ENCODE results near the gene ELAVL1.
"Not testable (repeated sequence)": the region's sequence is repeated elsewhere in the genome, so short reads cannot be mapped to it uniquely, and the experiment has no call there.

The ELAVL1 gene

GRCh38 chr19:7924241-7924640 is 81.2 kb downstream of the ELAVL1 start:
- no peak for DNase-seq (ENCODE audit: low read depth in 2 of 2, low spot score in 1 of 2)

DNA sequence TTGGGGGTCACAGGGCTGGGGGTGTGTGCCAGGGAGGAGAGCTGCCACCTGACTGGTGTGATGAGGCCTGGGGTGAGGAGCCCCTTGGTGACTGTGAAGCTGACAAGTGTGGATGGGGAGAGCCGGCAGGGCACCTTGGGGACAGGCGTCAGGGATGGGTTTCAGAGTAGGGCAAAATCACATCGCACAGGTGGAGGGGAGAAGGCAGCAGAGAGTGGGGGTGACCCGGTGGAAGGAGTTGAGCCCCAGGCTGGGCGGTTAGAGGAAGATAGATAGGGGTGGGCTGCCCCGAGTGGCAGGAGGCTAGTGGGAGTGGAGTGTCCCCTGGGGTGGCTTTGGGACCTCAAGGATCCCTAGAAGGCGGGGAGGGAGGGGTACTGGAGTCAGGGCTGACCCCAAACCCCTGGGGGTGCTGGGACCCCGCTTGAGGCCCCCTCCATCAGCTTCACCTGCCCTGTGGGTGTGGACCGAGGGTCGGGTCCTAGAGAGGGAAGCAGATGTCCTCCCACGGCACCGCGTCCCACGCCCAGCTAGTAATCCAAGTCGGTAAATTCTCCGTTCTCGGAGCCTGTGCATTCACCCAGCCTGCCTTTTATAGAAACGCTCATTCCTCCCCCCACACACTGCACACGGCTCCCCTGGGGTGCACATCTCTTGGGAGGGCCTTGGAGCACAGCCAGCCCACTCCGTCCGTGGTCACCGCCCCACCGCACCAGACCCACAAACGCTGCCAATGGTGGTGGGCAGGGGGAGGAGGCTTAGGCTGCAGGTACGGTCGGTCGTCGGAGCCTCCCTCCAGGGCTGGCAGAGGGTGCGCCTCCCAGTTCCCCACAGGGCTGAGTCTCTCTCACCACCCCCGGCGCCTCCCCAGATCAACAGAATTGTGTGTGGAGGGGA is 81.9 kb downstream of the ELAVL1 start:
- DNase-seq (ENCODE audit: low read depth in 2 of 2, low spot score in 1 of 2), result no peak

GRCh38 chr19:7922836-7923195 is 82.6 kb downstream of the ELAVL1 start:
- DNase-seq (ENCODE audit: low read depth in 2 of 2, low spot score in 1 of 2), result no peak

GRCh38 chr19:7921967-7922835 is 83.2 kb downstream of the ELAVL1 start:
- no peak for DNase-seq (ENCODE audit: low read depth in 2 of 2, low spot score in 1 of 2)

DNA sequence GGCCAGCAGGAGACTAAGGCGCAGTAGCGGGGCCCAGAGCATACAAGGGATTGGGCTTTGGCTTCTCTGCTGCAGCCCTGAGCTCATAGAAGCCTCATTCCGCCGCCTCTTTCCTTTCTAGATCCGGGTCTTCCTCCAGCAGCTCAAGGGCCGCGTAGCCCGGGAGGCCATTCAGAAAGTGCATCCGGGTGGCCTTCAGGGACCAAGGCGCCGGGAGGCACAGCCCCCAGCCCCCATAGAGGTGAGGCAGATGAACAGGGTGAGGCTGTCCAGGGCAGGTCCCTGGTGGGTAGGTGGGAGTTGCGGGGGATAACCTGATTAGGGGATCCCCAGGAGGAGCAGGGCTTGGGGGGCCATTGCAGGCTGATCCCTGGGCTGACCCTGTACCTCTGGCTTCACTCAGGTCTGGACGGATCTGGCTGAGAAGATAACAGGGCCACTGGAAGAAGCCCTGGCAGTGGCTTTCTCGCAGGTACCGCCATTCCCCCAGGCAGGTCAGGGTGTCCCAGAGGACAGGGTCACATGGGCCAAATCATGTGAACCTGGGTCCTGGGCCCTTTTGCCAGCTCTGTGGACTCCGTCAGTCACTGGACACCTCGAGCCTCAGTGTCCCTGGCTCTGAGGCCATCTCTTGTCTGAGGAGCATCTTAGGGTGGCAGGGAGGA is 84.0 kb downstream of the ELAVL1 start:
- no peak for DNase-seq (ENCODE audit: low read depth in 2 of 2, low spot score in 1 of 2)

GRCh38 chr19:7920519-7921301 is 84.7 kb downstream of the ELAVL1 start:
- DNase-seq (ENCODE audit: low read depth in 2 of 2, low spot score in 1 of 2), result peak; percentile 99 to 100

GRCh38 chr19:7919610-7920518 is 85.6 kb downstream of the ELAVL1 start, which contains the start of gene SNAPC2:
Gene SNAPC2, plus strand, starts transcription at chr19:7920338. Its CDS starts 29 bp downstream, at chr19:7920367.
- DNase-seq (ENCODE audit: low read depth in 2 of 2, low spot score in 1 of 2), result peak; percentile 91 to 94

GRCh38 chr19:7918615-7919421 is 86.6 kb downstream of the ELAVL1 start:
- DNase-seq (ENCODE audit: low read depth in 2 of 2, low spot score in 1 of 2), result no peak

DNA sequence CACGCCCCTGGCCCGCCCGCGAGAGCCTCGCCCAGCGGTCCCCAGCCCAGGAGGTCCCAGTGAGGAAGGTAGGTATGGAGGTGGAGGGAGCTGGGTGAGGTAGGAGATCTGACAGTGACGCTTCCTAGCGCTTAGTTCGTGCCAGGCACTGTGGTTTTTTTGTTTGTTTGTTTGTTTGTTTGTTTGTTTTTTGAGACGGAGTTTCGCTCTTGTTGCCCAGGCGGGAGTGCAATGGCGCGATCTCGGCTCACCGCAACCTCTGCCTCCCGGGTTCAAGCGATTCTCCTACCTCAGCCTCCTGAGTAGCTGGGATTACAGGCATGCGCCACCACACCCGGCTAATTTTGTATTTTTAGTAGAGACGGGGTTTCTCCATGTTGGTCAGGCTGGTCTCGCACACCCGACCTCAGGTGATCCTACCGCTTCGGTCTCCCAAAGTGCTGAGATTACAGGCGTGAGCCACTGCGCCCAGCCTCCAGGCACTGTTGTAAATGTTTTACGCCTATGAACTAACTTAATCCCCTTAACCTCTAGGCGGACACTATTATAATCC is 87.3 kb downstream of the ELAVL1 start:
- DNase-seq (ENCODE audit: low read depth in 2 of 2, low spot score in 1 of 2), result not testable (repeated sequence)

GRCh38 chr19:7917267-7918061 is 88.0 kb downstream of the ELAVL1 start:
- peak in 1 of 2 donors; percentile 24 for DNase-seq (ENCODE audit: low read depth in 2 of 2, low spot score in 1 of 2)

GRCh38 chr19:7916955-7917266 is 88.5 kb downstream of the ELAVL1 start:
- no peak for DNase-seq (ENCODE audit: low read depth in 2 of 2, low spot score in 1 of 2)

GRCh38 chr19:7916103-7916954 is 89.1 kb downstream of the ELAVL1 start:
- no peak for DNase-seq (ENCODE audit: low read depth in 2 of 2, low spot score in 1 of 2)

DNA sequence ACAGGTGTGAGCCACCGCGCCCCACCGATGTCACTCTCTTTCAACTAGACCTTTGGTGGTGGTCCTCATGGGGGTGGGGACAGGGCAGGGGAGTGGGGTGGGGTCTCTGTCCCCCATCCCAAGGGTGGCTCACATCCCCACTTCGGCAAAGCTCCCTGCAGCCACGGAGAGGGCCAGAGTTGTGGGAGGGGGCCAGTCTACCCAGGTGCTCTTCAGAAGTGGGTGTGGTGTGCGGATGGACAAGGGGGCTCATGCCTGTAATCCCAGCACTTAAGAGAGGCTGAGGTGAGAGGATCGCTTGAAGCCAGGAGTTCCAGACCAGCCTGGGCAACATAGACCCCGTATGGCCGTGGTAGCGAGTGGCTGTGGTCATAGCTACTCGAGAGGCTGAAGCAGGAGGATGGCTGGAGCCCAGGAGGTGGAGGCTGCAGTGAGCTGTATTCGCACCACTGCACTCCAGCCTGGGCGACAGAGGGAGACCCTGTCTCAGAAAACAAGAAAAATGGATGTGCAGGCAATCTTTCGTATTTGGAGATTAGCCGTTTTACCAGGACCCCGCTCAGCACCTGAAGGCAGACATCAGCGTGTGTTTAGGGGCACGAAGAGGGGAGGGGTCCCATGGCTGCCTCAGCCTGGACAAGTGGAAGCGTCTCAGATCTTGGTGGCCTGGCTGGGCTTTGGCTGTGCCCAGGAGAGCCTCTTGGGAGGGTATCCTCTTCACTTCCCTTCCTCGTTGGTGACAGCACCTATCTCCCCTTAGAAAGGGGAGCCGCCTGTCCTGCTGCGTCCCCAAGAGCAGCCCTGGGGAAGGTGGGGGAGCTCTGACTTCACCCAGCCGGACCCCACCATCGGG is 90.0 kb downstream of the ELAVL1 start:
- no peak for DNase-seq (ENCODE audit: low read depth in 2 of 2, low spot score in 1 of 2)

- DNase-seq (ENCODE audit: low read depth in 2 of 2, low spot score in 1 of 2), result no peak
Observed at GRCh38 chr19:7914598-7915045, 90.8 kb downstream of the ELAVL1 start, which contains the start of gene TGFBR3L. Gene TGFBR3L, plus strand, starts transcription at chr19:7914830.

DNA sequence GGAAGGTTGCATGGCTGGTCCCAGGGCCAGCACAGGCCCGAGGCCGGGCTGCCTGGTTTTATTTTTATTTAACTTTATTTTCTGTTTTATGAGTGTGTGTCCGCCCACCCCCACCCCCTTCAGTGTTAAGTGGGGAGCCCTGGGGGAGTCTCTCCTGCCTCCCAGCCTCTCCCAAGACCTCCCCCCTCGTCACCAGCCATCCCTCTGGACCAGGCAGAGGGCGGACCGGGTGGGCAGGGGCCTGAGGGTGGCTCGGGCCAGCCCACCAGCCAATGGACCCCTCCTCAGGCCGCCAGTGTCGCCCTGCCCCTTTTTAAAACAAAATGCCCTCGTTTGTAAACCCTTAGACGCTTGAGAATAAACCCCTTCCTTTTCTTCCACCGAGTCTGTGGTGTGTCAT is 91.3 kb downstream of the ELAVL1 start:
- DNase-seq (ENCODE audit: low read depth in 2 of 2, low spot score in 1 of 2), result no peak

- DNase-seq (ENCODE audit: low read depth in 2 of 2, low spot score in 1 of 2), result no peak
Observed at GRCh38 chr19:7913652-7914051, 91.8 kb downstream of the ELAVL1 start.
